K562 (cell line): ENCODE data around the gene VIP. TPM values are rescaled to one million over a fixed set of nuclear protein-coding genes. Genes with fewer than 3 reads are reported as not detected.

Experiments used
- ATAC-seq: fragments of 200-7000 bp; cut with Tn5 transposase; 3 replicates; pipeline ENCODE4 v1.9.1; 2020; ENCODE audit warnings: moderate library complexity
- BruUV-seq: library from RNA; stranded (reverse); fragments of 400-500 nt; replicated peaks from 2 replicates; lab custom pipeline; 2021; lab: Mats Ljungman, UMichigan
- CTCF ChIA-PET: fragments of 300-600 bp; formaldehyde crosslinking; extraction: SDS; loops from one replicate; lab custom pipeline; 2021; ENCODE audit warnings: low intra/inter-chr PET ratio; lab: Yijun Ruan, JAX
- POLR2A ChIA-PET: fragments of 300-600, 350-650 bp; sonication (Branson Sonifier 250); formaldehyde crosslinking; extraction: SDS; loops from one replicate; lab custom pipeline; 2021; ENCODE audit warnings: antibody characterized with exemption, inconsistent platforms; lab: Yijun Ruan, JAX
- DNase-seq, 4 experiments: peaks; one replicate each; pipeline versions ENCODE4 v3.0.0 to v3.0.0-alpha.2; 2011 to 2018; ENCODE audit warnings: low spot score in 3 of 4, mixed read lengths in 3 of 4; ENCODE audit errors: extremely low read depth in 1 of 4
- FAIRE-seq: peaks from 2 replicates; lab custom pipeline; 2011; peaks lifted over from hg19 to GRCh38; lab: Jason Lieb, UNC
- H2AFZ ChIP-seq: 2 replicates; pipeline ENCODE4 v1.6.0; 2011; ENCODE audit warnings: low read depth, low read length, control low read depth, inconsistent platforms
- H3K27ac ChIP-seq: fragments of 200-600 bp; 3 replicates; pipeline ENCODE4 v1.8.0; 2011; ENCODE audit warnings: low read depth, mild to moderate bottlenecking, control low read depth, inconsistent platforms, low read length, moderate library complexity, mixed read lengths; ENCODE audit errors: extremely low read depth
- H3K27me3 ChIP-seq, 2 experiments: fragments of 300-600 bp in 1 of 2; 2 replicates in 1 of 2; 3 replicates in 1 of 2; pipeline versions ENCODE4 v1.6.0 to v1.8.0; 2011; ENCODE audit warnings: inconsistent platforms in 2 of 2, low read length in 2 of 2, mild to moderate bottlenecking in 1 of 2, mixed read lengths in 1 of 2, moderate library complexity in 1 of 2; ENCODE audit not compliant: control insufficient read depth in 2 of 2, insufficient read depth in 2 of 2
- H3K36me3 ChIP-seq: fragments of 300-600 bp; 3 replicates; pipeline ENCODE4 v1.8.0; 2011; ENCODE audit warnings: mild to moderate bottlenecking, low read length, inconsistent platforms; ENCODE audit not compliant: control insufficient read depth, insufficient read depth
- H3K4me1 ChIP-seq, 2 experiments: fragments of 200-600 bp in 1 of 2; replicated peaks in 1 of 2; 2 replicates in 1 of 2; 3 replicates in 1 of 2; pipeline versions ENCODE4 v1.5.1 to v1.8.0; 2011; ENCODE audit warnings: inconsistent platforms in 2 of 2, low read length in 2 of 2, mild to moderate bottlenecking in 1 of 2, mixed read lengths in 1 of 2, moderate library complexity in 1 of 2; ENCODE audit not compliant: control insufficient read depth in 2 of 2, insufficient read depth in 2 of 2
- H3K4me2 ChIP-seq: 2 replicates; pipeline ENCODE4 v1.6.1; 2011; ENCODE audit warnings: low read length, control low read depth, inconsistent platforms, mixed read lengths; ENCODE audit not compliant: insufficient read depth
- H3K4me3 ChIP-seq: fragments of 200-600 bp; sonication (generic), shearing (Covaris generic); 2 replicates; pipeline ENCODE4 v1.5.1; 2016; ENCODE audit warnings: control low read depth, inconsistent platforms
- H3K79me2 ChIP-seq: fragments of 200-600 bp; 3 replicates; pipeline ENCODE4 v1.8.0; 2011; ENCODE audit warnings: low read length, inconsistent platforms; ENCODE audit not compliant: control insufficient read depth, insufficient read depth
- H3K9ac ChIP-seq, 2 experiments: 2 replicates each; pipeline versions ENCODE4 v1.6.0 to v1.6.1; 2011; ENCODE audit warnings: low read depth in 2 of 2, low read length in 2 of 2, control low read depth in 1 of 2, inconsistent platforms in 1 of 2, mild to moderate bottlenecking in 1 of 2, mixed read lengths in 1 of 2; ENCODE audit not compliant: insufficient read depth in 1 of 2
- H3K9me1 ChIP-seq: one replicate; pipeline ENCODE4 v1.6.0; 2011; ENCODE audit warnings: inconsistent platforms, mild to moderate bottlenecking, low read length, moderate library complexity; ENCODE audit not compliant: control insufficient read depth, insufficient read depth
- H3K9me3 ChIP-seq: replicated peaks from 2 replicates; pipeline ENCODE4 v1.5.1; 2011; ENCODE audit warnings: low read depth, low read length, inconsistent platforms; ENCODE audit not compliant: control insufficient read depth, insufficient read depth
- H4K20me1 ChIP-seq: replicated peaks from 2 replicates; pipeline ENCODE4 v1.6.1; 2011; ENCODE audit warnings: low read length, inconsistent platforms, mixed read lengths; ENCODE audit not compliant: control insufficient read depth, insufficient read depth
- CHCHD3 ChIP-seq: fragments of 250-450 bp; sonication (Bioruptor Pico); IDR thresholded peaks from 2 replicates; pipeline ENCODE4 v2.1.2; 2022; ENCODE audit warnings: mild to moderate bottlenecking
- CREBBP ChIP-seq: IDR thresholded peaks from one replicate; pipeline ENCODE4 v1.6.1; 2012; ENCODE audit warnings: low read depth, mild to moderate bottlenecking, control low read depth, inconsistent platforms, low read length
- EHMT2 ChIP-seq: fragments of 450-650 bp; IDR thresholded peaks from 2 replicates; pipeline ENCODE4 v1.6.1; 2018; ENCODE audit warnings: antibody characterized with exemption
- FOXP1 ChIP-seq: sonication (generic); formaldehyde crosslinking; IDR thresholded peaks from 2 replicates; pipeline ENCODE4 v1.8.0; 2022; ENCODE audit warnings: mild to moderate bottlenecking, missing genetic modification reagents
- HDAC6 ChIP-seq: IDR thresholded peaks from 2 replicates; pipeline ENCODE4 v1.6.1; 2012; ENCODE audit warnings: low read depth, mild to moderate bottlenecking, control low read depth, inconsistent platforms, low read length, moderate library complexity
- JUN ChIP-seq, 2 experiments: sonication (generic) in 1 of 2; formaldehyde crosslinking in 1 of 2; IDR thresholded peaks; 2 replicates each; pipeline versions ENCODE4 v1.6.1 to v1.8.0; 2012 to 2022; ENCODE audit warnings: borderline replicate concordance in 2 of 2, mild to moderate bottlenecking in 2 of 2, improper control_type of control experiment in 1 of 2, low read depth in 1 of 2, low read length in 1 of 2, missing genetic modification reagents in 1 of 2
- KLF16 ChIP-seq: IDR thresholded peaks from 2 replicates; pipeline ENCODE4 v1.6.1; 2016; ENCODE audit warnings: antibody characterized with exemption
- RUNX1 ChIP-seq: sonication (generic); IDR thresholded peaks from 2 replicates; pipeline ENCODE4 v1.6.1; 2016; ENCODE audit warnings: antibody characterized with exemption, low read depth
- SMAD4 ChIP-seq: fragments of 250-450 bp; sonication (Bioruptor Pico); conservative IDR thresholded peaks from 2 replicates; pipeline ENCODE4 v1.8.0; 2021; ENCODE audit warnings: inconsistent platforms, mild to moderate bottlenecking, moderate library complexity
- SRF ChIP-seq, 2 experiments: fragments of 250-450, 450-650 bp in 1 of 2; sonication (Bioruptor Pico) in 1 of 2; sonication (generic) in 1 of 2; formaldehyde crosslinking; IDR thresholded peaks; 2 replicates each; pipeline versions ENCODE4 v1.5.0 to v1.5.1; 2020 to 2022; ENCODE audit warnings: mild to moderate bottlenecking in 1 of 2, missing genetic modification reagents in 1 of 2
- SRSF7 ChIP-seq: fragments of 200-400 bp; formaldehyde crosslinking; optimal IDR thresholded peaks from 2 replicates; pipeline ENCODE3; 2017; ENCODE audit warnings: mild to moderate bottlenecking, low read depth, low read length
- TRIM25 ChIP-seq: fragments of 450-650 bp; IDR thresholded peaks from 2 replicates; pipeline ENCODE4 v1.7.0; 2016; ENCODE audit warnings: borderline replicate concordance
- ZKSCAN8 ChIP-seq: fragments of 200-800 bp; sonication (Bioruptor generic); IDR thresholded peaks from 2 replicates; pipeline ENCODE4 v1.6.1; 2016; ENCODE audit warnings: missing genetic modification characterization, missing compliant biosample characterization
- ZNF175 ChIP-seq: fragments of 200-800 bp; sonication (Bioruptor generic); IDR thresholded peaks from 2 replicates; pipeline ENCODE4 v1.6.1; 2016; ENCODE audit warnings: low read depth, mild to moderate bottlenecking, missing genetic modification characterization, missing compliant biosample characterization
- WGBS: fragments of 100-300 bp; shearing (Covaris generic); methylation state at CpG from one replicate; pipeline ENCODE4 v1.1.6; 2016; ENCODE audit warnings: low coverage, mixed read lengths; ENCODE audit not compliant: insufficient coverage; ENCODE audit errors: missing lambda C conversion rate; 5-methylcytosine and 5-hydroxymethylcytosine counted together
- in situ Hi-C: fragments of 300-500 bp; cut with MboI; formaldehyde crosslinking; loops from 4 replicates; pipeline ENCODE4 v1.15.0; 2018; ENCODE audit warnings: inconsistent platforms, mixed read lengths
- intact Hi-C: fragments of 100-400 bp; cut with micrococcal nuclease; formaldehyde crosslinking; loops from 2 replicates; pipeline ENCODE4 v1.14.2; 2022
- polyA plus RNA-seq, 8 experiments: library from polyadenylated mRNA; depleted of rRNA in 4 of 8; stranded (reverse) in 5 of 8; unstranded in 3 of 8; fragments of >200 nt; fragmentation: Nextera tagmentation in 2 of 8; fragmentation: Illumina TruSeq in 1 of 8; extraction: Ambion mirVana in 2 of 8; extraction: Trizol in 1 of 8; gene quantifications; 2 replicates each; pipeline versions ENCODE4 v1.2.1 to v1.2.3, GENCODE V29; 2011 to 2014; ENCODE audit warnings: inconsistent platforms in 1 of 8, missing spikeins in 1 of 8
- total RNA-seq, 7 experiments: library from RNA; depleted of rRNA in 6 of 7; stranded (reverse); fragments of >200 nt in 6 of 7; fragmentation: Illumina TruSeq in 2 of 7; extraction: Trizol in 2 of 7; gene quantifications; 2 replicates each; pipeline versions ENCODE4 v1.2.1 to v1.2.3, GENCODE V29; 2011 to 2021; ENCODE audit warnings: low replicate concordance in 1 of 7
- TF ChIP-seq, protein P1 (sequence below): fragments of 450-650 bp; IDR thresholded peaks from 2 replicates; pipeline ENCODE4 v1.6.1; 2017; ENCODE audit warnings: antibody characterized with exemption, mild to moderate bottlenecking

The VIP gene
- total and polyA plus RNA-seq, 9 of the 15 experiments (the other 6 are each of a cell fraction or from before 2014, with no cell fraction given) = 0.08 TPM; not detected in 8

- FAIRE-seq (no peak), DNase-seq (no peak), ATAC-seq (no peak)
- H3K4me2 ChIP-seq = no peak overlapping the region
- H3K4me3 ChIP-seq = no peak overlapping the region
- H3K9ac ChIP-seq = no peak overlapping the region
- no peaks in the 10 kb centered on the region for H3K9me1 ChIP-seq
- BruUV-seq = no TSS peak
- POLR2A ChIA-PET = no interaction called here
- in situ Hi-C loops (no loop called here), intact Hi-C loops (no loop called here)
- TF ChIP-seq CHCHD3 (no peak), EHMT2 (no peak), CREBBP (no peak), SRF (CRISPR knock-in tag; IDR thresholded peaks at IDR 0.05) (no peak), KLF16 (no peak), JUN (IDR thresholded peaks at IDR 0.05; ENCODE audit: borderline replicate concordance, low read depth, low read length) (no peak), JUN (CRISPR knock-in tag; IDR thresholded peaks at IDR 0.05; ENCODE audit: borderline replicate concordance) (no peak), ZNF175 (CRISPR knock-in tag) (no peak), ZKSCAN8 (CRISPR knock-in tag) (no peak), SMAD4 (CRISPR knock-in tag) (no peak), HDAC6 (no peak), RUNX1 (no peak), SRSF7 (no peak), TRIM25 (no peak), FOXP1 (CRISPR knock-in tag) (no peak)
- TF ChIP-seq, protein P1, sequence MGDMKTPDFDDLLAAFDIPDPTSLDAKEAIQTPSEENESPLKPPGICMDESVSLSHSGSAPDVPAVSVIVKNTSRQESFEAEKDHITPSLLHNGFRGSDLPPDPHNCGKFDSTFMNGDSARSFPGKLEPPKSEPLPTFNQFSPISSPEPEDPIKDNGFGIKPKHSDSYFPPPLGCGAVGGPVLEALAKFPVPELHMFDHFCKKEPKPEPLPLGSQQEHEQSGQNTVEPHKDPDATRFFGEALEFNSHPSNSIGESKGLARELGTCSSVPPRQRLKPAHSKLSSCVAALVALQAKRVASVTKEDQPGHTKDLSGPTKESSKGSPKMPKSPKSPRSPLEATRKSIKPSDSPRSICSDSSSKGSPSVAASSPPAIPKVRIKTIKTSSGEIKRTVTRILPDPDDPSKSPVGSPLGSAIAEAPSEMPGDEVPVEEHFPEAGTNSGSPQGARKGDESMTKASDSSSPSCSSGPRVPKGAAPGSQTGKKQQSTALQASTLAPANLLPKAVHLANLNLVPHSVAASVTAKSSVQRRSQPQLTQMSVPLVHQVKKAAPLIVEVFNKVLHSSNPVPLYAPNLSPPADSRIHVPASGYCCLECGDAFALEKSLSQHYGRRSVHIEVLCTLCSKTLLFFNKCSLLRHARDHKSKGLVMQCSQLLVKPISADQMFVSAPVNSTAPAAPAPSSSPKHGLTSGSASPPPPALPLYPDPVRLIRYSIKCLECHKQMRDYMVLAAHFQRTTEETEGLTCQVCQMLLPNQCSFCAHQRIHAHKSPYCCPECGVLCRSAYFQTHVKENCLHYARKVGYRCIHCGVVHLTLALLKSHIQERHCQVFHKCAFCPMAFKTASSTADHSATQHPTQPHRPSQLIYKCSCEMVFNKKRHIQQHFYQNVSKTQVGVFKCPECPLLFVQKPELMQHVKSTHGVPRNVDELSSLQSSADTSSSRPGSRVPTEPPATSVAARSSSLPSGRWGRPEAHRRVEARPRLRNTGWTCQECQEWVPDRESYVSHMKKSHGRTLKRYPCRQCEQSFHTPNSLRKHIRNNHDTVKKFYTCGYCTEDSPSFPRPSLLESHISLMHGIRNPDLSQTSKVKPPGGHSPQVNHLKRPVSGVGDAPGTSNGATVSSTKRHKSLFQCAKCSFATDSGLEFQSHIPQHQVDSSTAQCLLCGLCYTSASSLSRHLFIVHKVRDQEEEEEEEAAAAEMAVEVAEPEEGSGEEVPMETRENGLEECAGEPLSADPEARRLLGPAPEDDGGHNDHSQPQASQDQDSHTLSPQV = no peak
- H3K36me3 ChIP-seq = no peaks in the 10 kb centered on the region
- H3K27ac ChIP-seq = no peak overlapping the region
- H3K79me2 ChIP-seq = no peaks in the 10 kb centered on the region
- H2AFZ ChIP-seq = no peak overlapping the region
- 3% methylated on average over 3 of the region's 3 CpGs for WGBS
- H3K9me3 ChIP-seq = no peaks in the 10 kb centered on the region
- no peaks in the 10 kb centered on the region for H3K27me3 ChIP-seq
- no peaks in the 10 kb centered on the region for H4K20me1 ChIP-seq
- H3K4me1 ChIP-seq = no peaks in the 10 kb centered on the region
- CTCF ChIA-PET = no interaction called here
Observed at GRCh38 chr6:152720974-152721373, 29.6 kb upstream of the VIP start.
